Endothelial cell (in vitro differentiated cells): ENCODE results near the gene MSN. TPM values are rescaled to one million over a fixed set of nuclear protein-coding genes. Genes with fewer than 3 reads are reported as not detected.

Experiments
- DNase-seq: peaks from one replicate; pipeline ENCODE4 v3.0.0; 2021; ENCODE audit warnings: low spot score
- H3K27ac Mint-ChIP-seq: one replicate; pipeline ENCODE4 v1.8.0; 2021; ENCODE audit warnings: mixed read lengths, inconsistent platforms; ENCODE audit not compliant: unreplicated experiment
- H3K27me3 Mint-ChIP-seq: one replicate; pipeline ENCODE4 v1.8.0; 2021; ENCODE audit warnings: mild to moderate bottlenecking, moderate library complexity, mixed read lengths, inconsistent platforms; ENCODE audit not compliant: unreplicated experiment
- H3K36me3 Mint-ChIP-seq: one replicate; pipeline ENCODE4 v1.8.0; 2021; ENCODE audit warnings: mild to moderate bottlenecking, low read depth, mixed read lengths, inconsistent platforms; ENCODE audit not compliant: unreplicated experiment
- H3K4me1 Mint-ChIP-seq: one replicate; pipeline ENCODE4 v1.8.0; 2021; ENCODE audit warnings: mild to moderate bottlenecking, mixed read lengths, inconsistent platforms; ENCODE audit not compliant: unreplicated experiment
- H3K4me3 Mint-ChIP-seq: one replicate; pipeline ENCODE4 v1.8.0; 2021; ENCODE audit warnings: mild to moderate bottlenecking, mixed read lengths, inconsistent platforms; ENCODE audit not compliant: unreplicated experiment
- H3K9me3 Mint-ChIP-seq: one replicate; pipeline ENCODE4 v1.8.0; 2021; ENCODE audit warnings: mixed read lengths, inconsistent platforms; ENCODE audit not compliant: unreplicated experiment
- total RNA-seq: library from RNA; stranded (reverse); fragmentation: NEBNext Ultra II Directional; extraction: Animal tissue kit (Norgen Biotek cat#: 25700); gene quantifications from one replicate; pipeline ENCODE4 v1.2.1, GENCODE V29; 2021; ENCODE audit not compliant: unreplicated experiment
- TF ChIP-seq, protein P1 (sequence below): fragments of 200-600 bp; sonication (generic); IDR thresholded peaks from one replicate; pipeline ENCODE4 v1.5.0; 2021; ENCODE audit warnings: antibody characterized with exemption; ENCODE audit not compliant: unreplicated experiment

The MSN gene
- total RNA-seq, 1 donor from 2014 or later, result 590 TPM

DNA sequence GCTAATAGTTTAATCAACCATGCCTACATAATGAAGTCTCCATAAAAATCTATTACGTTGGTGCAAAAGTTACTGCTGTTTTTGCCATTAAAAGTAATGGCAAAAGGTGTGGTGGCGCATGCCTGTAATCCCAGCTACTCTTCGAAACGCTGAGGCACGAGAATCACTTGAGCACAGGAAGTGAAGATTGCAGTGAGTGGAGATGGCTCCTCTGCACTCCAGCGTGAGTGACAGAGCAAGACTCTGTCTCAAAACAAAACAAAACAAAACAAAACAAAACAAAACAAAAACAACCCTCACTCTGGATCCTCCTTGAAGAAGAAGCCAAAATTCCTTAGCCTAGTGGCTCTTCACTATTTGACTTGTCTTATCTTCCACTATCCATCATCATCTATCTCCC is 78.0 kb downstream of the MSN start:
- no peak overlapping the region for H3K27ac Mint-ChIP-seq
- TF ChIP-seq, protein P1, sequence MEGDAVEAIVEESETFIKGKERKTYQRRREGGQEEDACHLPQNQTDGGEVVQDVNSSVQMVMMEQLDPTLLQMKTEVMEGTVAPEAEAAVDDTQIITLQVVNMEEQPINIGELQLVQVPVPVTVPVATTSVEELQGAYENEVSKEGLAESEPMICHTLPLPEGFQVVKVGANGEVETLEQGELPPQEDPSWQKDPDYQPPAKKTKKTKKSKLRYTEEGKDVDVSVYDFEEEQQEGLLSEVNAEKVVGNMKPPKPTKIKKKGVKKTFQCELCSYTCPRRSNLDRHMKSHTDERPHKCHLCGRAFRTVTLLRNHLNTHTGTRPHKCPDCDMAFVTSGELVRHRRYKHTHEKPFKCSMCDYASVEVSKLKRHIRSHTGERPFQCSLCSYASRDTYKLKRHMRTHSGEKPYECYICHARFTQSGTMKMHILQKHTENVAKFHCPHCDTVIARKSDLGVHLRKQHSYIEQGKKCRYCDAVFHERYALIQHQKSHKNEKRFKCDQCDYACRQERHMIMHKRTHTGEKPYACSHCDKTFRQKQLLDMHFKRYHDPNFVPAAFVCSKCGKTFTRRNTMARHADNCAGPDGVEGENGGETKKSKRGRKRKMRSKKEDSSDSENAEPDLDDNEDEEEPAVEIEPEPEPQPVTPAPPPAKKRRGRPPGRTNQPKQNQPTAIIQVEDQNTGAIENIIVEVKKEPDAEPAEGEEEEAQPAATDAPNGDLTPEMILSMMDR, result no peak
- H3K36me3 Mint-ChIP-seq, result peaks cover 22% of the 10 kb centered on the region
- no peaks in the 10 kb centered on the region for H3K27me3 Mint-ChIP-seq
- no peak for DNase-seq
- H3K4me3 Mint-ChIP-seq, result no peak overlapping the region
- no peaks in the 10 kb centered on the region for H3K9me3 Mint-ChIP-seq
- H3K4me1 Mint-ChIP-seq, result peaks cover 8% of the 10 kb centered on the region

DNA sequence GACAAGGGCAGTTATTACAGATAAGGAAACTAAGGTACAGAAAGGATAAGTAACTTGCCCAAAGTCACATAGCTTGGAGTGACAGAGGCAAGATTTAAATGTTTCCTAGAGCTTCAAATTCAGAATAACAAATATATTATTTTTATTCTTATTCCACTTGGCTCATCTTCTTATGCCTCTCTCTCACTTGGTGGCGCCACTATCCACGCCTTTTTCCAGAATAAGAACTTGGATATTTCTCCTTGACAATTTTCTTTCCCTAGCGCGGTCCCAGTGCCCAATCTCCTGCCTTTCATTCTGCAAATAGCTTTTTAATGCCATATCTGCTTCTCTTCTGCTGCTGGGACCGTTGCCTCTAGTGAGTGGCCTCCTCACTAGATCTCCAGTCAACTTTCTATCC is 78.5 kb downstream of the MSN start:
- peaks cover 21% of the 10 kb centered on the region for H3K36me3 Mint-ChIP-seq
- TF ChIP-seq, protein P1, result no peak
- H3K27ac Mint-ChIP-seq, result no peak overlapping the region
- DNase-seq, result no peak
- no peaks in the 10 kb centered on the region for H3K27me3 Mint-ChIP-seq
- H3K9me3 Mint-ChIP-seq, result no peaks in the 10 kb centered on the region
- peaks cover 8% of the 10 kb centered on the region for H3K4me1 Mint-ChIP-seq
- H3K4me3 Mint-ChIP-seq, result no peak overlapping the region

DNA sequence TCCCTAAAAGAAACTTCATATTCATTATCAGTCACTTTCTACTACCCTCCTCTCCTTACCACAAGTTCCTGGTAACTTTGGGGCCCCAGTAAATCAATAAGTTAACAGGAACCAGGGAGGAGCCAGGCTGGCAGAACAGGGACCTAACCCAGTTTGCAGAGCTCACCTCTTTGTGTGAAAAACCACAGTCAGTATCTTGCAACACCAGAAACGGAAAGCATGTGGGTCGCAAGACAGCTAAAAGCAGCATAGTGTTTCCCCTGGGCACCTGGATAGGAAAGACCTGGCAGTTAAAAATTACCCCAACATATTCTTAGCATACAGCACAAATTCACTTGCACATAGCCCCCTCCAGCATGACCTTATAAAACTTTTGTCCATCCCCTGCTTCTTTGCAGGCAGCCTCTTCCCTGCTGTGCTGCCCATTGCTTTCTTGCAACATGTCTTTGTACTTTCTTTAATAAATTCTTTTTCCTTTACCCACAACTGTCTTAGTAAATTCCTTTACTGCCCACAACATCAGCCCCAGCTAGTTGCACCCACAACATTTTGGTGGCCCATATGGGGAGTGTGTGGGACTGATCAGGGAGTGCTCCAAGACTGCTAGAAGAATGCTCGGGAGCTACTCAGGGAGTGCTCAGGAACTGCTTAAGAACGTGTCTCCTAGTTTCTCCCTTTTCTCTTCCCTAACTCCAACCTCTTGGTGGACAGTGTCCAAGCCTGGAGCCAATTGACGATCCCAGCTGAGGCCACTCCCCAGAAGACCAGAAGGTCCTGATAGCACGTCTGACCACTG is 83.4 kb downstream of the MSN start:
- DNase-seq, result no peak
- H3K27ac Mint-ChIP-seq, result no peak overlapping the region

DNA sequence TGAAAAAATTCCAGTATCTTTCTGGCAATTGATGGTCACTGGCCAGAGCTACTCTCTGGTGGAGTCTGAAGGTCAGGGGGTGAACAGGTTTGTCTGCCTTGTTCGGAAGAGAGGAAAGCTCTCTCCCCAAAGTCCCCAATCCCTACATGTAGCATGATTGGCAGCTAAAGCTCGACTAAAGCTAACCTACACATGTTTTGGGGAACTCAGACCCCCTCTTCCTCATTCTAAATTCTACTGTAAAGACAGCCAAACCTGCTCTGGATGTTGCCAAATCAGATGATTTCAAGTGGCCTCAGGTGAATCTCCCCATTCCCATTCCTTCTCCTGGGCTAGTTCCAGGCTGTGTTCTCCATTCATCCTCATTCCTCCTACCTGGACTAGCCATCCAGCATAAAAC is 84.1 kb downstream of the MSN start:
- TF ChIP-seq, protein P1, result no peak
- Mint-ChIP-seq H3K4me3 (no peak overlapping the region), H3K27ac (no peak overlapping the region), H3K36me3 (peaks cover 10% of the 10 kb centered on the region), H3K4me1 (peaks cover under 1% of the 10 kb centered on the region), H3K27me3 (no peaks in the 10 kb centered on the region), H3K9me3 (no peaks in the 10 kb centered on the region)
- no peak for DNase-seq

More for the DNA sequence above, 83.4 kb downstream of the MSN start:
- Mint-ChIP-seq H3K4me3 (no peak overlapping the region), H3K36me3 (peaks cover 10% of the 10 kb centered on the region), H3K27me3 (no peaks in the 10 kb centered on the region), H3K4me1 (peaks cover 2% of the 10 kb centered on the region), H3K9me3 (no peaks in the 10 kb centered on the region)
- TF ChIP-seq, protein P1, result no peak

DNA sequence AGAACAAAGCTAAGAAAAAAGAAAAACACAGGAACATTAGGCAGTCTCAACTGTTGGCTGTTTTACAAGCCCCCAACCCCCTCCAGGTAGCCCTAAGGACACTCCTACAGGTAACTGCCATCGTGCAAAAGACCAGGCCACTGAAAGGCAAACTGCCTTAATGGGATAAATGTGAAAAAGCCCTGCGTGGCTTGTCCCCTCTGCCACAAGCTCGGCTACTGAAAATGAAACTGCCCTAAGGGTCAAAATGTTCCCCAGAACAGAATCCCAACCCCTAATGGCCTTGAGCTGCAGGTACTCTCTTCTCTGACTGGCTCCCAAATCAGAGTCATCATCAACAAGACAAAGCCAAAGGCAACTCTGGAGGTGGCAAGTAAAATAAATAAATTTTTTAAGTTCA is 84.8 kb downstream of the MSN start:
- no peak overlapping the region for H3K4me3 Mint-ChIP-seq
- H3K36me3 Mint-ChIP-seq, result peaks cover 10% of the 10 kb centered on the region
- DNase-seq, result no peak
- no peak overlapping the region for H3K27ac Mint-ChIP-seq
- no peaks in the 10 kb centered on the region for H3K9me3 Mint-ChIP-seq
- H3K4me1 Mint-ChIP-seq, result no peaks in the 10 kb centered on the region
- TF ChIP-seq, protein P1, result no peak
- no peaks in the 10 kb centered on the region for H3K27me3 Mint-ChIP-seq
